Suppressor macrophage treated with lipopolysaccharide for 1 hour (primary cell): Measurements from ENCODE around the gene PRG2.
A peak's percentile ranks its signal among the peaks of the same experiment; 100 is the strongest.
"Not testable (repeated sequence)": the region's sequence is repeated elsewhere in the genome, so short reads cannot be mapped to it uniquely, and the experiment has no call there.

Experiments used
- DNase-seq, 3 donors: peaks; one replicate each; pipeline ENCODE4 v3.0.0-alpha.2; 2020 to 2022

Gene PRG2

DNA sequence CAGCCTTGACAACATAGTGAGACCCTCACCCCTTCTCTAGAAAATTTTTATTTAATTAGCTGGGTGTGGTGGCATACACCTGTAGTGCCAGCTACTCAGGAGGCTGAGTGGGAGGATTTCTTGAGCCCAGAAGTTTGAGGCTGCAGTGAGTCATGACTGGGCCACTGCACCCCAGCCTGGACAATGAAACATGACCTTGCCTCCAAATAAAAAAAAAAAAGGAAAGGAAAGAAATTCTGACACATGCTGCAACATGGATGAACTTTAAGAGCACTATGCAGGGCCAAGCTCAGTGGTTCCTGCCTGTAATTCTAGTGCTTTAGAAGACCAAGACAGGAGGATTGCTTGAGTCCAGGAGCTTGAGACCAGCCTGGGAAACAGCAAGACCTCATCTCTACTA, 27.7 kb upstream of the PRG2 start:
- peak; percentile 35 to 59 (median 54) for DNase-seq

DNA sequence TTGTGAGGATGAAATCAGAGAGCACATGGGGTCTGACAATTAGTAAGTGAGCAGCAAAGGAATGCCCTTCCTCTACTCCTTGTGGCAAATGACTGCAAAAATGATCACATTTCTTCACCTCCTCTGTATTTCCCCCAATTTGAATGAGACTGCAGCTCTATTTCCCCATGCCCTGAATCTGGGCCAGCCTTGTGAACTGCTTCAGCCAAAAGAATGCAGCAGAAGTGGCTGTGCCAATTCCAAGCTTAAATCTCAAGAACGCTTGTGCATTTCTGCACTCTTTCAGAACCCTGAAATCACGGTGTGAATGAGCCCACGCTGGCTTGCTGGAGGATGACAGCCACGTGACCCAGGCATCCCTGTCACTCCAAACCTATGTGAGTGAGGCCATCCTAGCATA, 26.6 kb upstream of the PRG2 start:
- peak; percentile 49 to 69 (median 56) for DNase-seq

DNA sequence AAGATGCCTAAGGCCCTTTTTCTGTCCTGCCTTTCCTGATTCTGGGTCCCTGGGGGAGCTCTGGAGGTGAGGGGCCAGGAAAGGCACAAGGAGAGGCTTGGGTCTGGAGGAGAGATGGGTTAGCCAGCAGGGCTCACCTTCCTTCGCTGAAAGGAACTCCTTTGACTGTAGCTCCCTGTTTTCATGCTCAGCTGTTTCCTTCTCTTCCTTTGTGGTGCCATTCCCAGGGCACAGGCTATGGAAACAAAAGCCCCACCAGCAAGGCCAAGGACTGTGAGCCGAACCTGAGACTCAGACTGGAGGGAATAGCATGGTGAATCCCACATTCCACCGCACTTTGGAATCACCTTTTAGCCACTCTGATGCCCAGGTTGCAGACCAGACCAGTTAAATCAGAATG, 26.0 kb upstream of the PRG2 start:
- DNase-seq = no peak

DNA sequence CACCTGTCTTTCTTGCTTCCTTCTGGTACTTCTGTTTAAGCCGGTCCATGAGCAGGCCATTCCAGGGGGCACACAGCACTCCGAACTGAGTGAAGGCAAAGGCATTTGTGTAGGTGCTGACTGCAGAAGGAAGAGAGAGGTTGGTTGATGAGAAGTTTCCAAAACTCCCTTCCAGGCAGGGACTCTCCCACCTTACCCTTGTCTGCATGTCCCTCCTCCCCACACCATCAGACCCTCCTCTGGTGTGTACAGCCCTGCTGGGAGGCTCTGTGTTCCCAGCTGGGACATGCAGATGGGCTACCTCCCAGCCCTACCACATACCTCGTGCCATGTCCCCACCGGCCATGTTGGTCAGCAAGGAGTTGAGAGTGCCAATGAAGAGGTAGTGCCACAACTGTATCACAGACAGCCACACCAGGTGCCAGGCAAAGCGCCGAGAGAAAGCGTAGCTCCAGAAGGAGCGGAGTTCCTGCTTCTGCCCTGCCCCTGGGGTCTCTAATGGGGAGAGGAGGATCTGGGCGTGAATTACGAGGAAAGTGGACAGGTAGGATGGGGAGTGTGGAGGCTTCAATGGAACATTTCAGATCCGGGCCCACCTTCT, 24.3 kb upstream of the PRG2 start:
- DNase-seq = no peak

DNA sequence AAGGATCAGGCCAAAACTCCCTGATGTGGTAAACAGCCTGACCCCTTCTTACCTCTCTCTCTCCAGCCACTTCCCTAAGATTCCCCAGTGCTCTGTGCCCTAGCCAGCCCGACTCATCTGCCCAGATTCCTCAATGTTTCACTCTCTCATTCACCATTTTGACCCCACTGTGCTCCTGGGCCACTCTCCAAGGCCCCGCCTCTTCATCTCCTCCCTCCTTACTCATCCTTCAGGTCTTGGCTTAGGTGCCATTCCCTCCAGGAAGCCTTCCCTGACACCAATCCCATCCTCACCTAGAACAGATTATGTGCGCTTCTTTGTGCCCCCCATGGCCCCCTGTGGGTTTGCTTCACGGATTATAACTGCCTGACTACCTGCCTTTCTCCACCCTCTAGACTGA, 23.2 kb upstream of the PRG2 start:
- no peak for DNase-seq

DNA sequence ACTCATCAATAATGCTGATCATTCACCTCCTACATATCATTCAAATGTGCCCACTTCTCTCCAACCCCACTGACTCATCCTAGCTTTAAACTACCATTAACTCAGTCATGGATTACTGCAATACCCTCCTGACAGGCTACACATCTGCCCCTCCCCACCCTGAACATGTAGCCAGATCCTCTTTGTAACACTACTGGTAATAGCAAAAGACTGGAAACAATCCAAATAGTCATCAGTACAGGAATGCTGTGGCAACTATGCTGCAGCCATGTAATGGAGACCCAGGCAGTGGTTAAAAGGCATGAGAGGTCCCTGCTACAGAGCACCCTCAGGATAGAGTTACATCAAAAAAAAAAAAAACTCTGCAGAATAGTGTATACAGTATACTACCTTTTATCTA, 19.8 kb upstream of the PRG2 start:
- DNase-seq = peak; percentile 64 to 82 (median 66)

DNA sequence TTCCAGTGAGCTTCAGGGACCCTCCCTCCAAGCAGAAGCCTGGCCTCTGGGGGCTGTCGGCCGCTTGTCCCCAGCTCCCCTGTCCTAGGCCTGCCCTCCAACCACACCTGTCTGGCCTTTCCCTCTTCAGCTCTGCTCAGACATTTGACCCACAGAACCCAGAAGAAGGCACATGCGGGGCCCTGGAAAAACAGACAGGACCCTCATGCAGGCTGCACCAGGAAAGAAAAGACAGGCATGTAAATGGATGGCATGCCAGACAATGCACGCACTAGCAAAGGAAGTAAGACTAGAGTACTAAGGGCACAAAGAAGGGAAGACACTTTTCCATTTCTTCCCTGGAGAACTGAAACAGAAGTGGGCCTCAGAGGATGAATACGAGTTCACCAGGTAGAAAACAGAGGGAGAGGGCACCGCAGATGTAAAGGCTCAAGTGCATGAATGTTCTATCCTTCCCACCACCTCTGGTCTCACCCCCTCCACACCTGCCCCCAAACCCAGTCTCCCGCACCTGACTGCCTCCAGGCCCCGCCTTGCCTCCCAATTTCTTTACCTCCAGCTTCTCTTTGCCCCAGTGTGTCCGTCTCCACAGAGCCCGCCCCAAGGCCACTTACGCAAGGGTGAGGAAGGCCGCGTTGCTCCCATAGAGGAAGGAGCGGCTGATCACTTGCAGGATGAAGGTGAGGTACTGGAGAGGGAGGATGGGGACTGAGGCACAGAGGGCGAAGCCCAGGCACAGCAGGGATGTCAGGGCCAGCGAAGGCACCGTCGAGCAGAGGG, 19.1 kb upstream of the PRG2 start:
- no peak for DNase-seq

DNA sequence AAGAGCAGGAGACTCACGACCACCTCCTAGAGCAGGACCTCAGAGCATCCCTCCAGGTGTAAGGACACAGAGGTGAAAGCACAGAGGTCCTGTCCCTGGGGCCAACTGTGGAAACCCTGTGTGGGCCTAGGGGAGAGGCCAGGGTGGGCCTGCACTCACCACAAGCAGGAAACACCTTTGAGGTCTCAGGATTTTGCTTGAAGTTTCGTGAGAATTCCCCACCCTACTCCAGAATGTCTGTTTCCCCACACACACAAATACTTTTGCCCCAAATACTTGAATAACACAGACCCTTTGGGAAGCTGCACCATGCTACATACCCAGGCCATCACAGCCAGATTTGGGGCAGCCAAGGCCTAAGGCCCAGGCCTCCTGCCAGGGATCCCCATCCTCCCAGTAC, 18.3 kb upstream of the PRG2 start:
- DNase-seq = no peak

DNA sequence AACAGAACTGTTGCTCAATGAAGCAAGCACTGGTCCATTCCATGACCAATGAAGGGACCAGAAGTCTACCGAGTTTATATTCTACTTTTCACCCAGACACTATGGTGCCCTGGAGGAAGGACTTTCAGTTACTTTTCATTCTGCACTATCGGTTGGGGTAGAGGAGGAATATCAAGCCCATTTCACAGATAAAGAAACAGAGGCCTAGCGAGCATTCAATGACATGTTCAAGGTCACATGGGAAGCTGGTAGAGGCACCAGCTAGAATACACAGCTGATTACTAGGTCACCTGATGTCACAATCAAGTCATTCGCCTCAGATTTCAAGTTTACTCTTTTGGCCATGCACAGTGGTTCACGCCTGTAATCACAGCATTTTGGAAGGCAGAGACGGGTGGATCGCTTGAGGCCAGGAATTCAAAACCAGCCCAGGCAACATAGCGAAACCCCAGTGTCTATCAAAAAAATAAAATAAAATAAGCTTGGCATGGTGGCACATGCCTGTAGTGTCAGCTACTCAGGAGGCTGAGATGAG, 17.6 kb upstream of the PRG2 start:
- no peak for DNase-seq

DNA sequence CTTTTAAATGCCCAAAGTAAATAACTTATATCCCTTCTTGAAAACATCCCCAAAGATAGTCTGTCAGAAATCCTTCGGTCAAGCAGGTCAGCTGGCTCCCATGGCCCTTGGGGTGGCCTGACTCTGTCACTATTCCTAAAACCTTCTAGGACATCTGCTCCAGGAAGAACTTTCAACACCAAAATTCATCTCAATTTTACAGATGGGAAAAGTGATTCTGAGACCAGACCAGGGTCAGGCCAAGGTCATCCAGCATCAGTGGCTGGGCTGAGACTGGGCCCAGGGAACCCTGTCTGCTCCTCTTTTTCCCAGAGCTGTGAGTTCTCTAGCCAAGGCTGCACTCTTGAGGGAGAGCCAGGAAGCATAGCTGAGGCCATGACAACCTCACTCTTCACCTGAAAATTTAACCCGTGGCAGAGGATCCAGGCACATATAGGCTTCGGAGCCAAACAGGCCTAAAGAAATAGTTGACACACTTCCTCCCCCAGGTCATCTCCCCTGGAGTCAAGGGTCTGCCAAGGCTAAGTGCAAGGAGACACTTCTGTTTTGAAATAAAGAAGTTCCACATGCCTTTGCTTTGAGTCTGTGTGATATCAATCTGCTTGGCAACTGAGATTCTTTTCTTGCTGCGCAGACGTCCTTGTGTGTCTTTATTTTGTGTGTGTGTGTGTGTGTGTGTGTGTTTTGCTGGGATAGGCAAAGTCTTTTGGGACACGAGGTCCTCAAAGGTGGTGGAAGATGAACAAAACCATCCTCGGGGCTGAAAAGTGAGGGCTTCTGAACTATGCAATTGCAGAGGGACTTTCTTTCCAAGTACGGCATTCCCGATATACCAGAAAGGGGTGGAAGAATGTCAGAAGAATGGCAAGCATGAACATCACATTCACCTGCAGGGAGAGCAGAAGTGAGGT, 16.8 kb upstream of the PRG2 start:
- DNase-seq = no peak

DNA sequence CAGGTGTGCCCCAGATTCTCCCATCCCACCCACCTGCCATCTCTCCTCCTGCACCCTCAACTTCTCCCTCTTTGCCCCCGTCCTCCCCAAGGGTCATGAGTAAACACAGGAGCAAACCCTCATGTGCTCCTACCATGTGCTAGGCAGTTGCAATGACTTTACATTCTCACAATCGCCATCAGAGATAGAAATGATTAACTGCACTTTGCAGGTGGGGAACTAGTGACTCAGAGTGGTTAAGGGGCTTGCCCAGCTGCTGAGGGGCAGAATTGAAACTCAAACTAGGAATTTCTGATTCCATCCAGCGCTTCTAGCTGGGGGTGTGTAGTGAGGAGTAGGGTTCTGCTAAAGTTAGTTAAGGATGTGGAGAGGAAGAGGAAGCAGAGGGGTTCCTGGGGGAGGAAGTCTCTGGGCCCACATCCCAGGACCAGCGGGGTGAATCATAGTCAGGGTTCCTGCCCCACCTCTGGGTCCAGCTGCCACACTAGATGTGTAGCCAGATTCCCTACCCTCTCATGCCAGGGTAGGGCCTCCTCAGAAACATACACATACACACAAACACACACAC, 16.0 kb upstream of the PRG2 start:
- DNase-seq = peak; percentile 91 to 98 (median 93)

DNA sequence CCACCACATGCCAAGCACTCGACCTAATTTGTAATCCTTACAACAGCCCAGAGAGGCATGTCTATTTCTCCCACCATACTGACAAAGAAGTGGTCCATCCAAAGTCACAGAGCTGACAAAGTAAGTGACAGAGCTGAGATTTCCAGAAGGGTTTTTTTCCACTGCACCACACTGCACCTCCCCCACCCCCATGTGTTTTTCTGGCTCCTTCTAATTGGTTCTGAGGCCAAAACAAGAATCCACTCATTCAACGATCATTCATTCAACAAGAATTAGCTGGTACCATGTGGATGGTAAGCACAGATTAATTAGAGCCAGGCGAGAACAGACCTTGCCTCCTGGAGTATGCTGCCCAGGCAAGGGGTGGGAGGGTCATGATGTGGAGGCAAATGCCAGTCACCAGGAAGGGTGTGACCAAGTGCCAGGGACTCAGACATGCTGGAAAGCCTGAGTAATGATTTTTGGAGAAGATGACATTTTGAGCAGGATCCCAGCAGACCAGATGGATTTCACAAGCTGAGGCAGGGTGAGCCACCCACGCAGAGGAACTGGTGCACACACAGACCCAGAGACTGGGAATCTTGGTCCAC, 14.9 kb upstream of the PRG2 start:
- peak; percentile 88 to 94 (median 90) for DNase-seq

DNA sequence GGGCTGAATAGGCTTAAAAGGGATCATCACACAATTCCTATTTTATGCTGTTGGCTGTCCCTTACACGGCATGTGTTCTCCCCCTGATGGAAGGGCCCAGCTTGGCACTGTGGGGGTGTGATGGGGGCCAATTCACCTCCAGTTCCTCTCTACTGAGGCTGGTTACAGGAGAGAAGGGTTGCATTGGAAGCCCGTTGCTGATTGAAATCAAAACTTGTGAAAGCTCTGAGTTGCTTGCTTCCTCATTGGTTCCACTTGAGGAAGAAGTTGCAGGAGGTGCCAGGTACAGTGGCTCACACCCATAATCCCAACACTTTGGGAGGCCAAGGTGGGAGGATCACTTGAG, 13.3 kb upstream of the PRG2 start:
- DNase-seq = no peak

DNA sequence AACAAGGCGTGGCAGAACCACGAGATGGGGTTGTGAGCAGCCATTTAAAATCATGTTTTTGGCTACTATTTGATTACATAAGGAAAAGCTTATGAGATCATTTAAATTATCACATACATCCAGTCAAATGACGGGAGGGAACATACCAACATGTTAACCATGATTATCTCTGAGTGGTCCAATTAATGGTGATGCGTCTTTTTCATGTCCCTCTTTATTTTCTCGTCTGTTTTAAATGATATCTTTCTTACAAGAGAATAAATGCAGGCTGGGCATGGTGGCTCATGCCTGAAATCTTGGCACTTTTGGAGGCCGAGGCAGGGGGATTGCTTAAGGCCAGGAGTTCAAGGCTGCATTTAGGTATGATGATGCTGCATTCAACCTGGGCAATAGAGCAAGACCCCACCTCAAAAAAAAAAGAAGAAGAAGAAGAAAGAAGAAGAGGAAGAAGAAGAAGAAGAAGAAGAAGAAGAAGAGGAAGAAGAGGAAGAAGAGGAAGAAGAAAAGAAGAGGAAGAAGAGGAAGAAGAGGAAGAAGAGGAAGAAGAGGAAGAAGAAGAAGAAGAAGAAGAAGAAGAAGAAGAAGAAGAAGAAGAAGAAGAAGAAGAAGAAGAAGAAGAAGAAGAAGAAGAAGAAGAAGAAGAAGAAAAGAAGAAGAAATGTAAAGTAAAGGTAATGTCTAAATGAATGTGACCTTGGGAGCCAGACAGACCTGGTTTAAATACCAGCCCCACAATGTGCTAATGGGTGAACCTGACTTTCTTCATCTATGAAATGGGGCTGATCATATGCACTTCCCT, 12.8 kb upstream of the PRG2 start:
- not testable (repeated sequence) for DNase-seq

DNA sequence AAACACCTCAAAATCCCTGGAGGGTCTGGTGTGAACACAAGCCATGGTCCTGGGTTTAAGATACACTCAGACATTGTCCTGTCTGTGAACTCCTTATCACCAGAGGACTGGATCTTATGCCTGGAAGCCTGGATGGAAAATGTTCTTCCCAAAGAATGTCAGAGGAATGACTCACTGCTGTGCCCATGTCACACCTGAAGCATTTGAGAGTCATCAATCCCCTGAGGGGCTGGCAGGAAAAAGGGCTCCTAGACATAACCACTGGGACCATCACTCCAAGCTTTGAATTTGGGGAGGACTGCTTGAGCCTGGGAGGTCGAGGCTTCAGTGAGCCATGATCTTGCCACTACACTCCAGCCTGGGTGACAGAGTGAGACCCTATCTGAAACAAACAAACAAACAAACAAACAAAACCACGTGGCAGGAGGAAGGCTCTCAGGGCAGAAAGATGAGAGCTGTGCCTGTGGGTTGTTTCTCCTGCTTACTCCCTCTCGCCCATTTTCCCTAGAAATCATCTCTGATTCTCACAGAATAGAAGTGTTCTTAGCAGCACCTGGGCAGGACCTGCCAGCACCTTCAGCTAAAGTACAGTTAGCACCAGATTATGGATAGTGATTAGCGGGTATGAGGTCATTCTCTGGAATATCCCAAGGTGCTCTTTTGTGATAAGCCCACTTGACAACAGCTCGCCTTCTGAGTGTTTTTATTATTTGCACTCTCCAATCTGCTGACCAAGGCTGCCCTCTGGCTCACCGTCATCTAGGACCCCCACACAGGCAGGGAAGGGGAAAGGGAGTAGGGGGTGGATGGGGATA, 11.9 kb upstream of the PRG2 start:
- DNase-seq = no peak

DNA sequence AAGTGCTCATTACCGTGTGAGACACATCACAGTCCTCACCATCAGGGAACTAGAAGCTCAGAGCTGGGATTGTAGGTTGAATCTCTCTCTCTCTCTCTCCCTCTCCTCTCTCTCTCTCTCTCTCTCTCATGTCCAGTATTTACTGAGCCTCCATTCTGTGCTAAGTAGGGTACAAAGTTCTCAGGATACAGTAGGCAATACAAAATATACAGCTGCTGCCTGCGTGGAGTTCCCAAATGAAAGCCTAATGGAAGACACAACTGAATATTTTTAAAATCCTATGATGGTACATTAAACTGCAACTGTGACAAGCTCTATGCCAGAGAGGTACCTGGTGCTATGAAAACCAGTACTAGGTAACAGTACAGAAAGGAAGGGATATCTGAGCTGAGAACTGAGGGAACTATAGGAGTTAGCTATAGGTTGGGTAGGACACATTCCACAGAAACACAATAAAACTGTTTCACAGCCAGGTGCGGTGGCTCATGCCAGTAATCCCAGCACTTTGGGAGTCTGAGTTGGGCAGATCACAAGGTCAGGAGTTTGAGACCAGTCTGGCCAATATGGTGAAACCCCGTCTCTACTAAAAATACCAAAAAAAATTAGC, 9.6 kb upstream of the PRG2 start:
- no peak for DNase-seq

DNA sequence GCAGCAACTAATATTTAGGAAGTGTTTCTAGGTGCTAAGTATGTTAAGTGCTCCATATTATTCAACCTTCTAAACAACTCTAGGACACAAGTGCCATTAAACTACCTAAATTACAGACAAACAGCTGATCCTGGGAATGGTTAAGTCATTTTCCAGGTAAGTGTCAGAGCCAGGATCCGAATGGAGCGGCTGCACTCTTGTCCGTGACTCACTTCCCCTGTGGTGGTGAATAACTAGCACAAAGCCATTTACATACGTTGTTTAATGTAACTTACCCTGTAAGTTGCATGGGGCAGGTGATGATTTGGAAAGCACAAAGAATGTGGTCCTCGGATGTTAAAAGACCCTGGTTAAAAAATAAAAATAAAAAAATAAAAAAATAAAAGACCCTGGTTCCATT, 8.8 kb upstream of the PRG2 start:
- DNase-seq = peak in 1 of 3 donors; percentile 40

DNA sequence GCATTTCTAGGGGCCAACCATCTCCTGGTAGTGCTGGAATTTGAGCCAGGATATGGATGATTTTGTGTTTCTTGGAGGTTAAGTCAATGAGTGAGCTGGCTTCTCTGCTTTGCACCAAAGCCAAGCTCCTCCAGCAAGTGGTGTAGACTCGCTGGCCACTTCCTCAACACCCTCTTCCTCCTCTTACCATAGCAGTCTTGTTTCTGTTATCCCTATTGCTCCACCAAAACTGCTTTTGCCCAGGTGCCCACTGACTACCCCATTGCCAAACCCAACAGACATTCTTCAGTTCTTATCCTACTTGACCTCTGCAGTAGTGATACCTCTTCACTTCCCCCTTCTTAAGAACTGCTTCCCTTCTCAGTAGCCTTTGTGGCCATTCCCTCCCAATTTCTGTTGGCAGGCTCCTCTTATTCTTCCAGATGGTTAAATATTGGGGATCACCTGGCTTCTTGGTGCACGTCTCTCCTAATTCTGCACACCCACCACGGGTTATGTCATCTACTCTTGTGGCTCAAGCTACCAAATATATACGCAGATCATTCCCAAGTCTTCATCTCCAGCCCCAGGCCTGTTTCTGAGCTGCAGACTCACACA, 7.0 kb upstream of the PRG2 start:
- no peak for DNase-seq

DNA sequence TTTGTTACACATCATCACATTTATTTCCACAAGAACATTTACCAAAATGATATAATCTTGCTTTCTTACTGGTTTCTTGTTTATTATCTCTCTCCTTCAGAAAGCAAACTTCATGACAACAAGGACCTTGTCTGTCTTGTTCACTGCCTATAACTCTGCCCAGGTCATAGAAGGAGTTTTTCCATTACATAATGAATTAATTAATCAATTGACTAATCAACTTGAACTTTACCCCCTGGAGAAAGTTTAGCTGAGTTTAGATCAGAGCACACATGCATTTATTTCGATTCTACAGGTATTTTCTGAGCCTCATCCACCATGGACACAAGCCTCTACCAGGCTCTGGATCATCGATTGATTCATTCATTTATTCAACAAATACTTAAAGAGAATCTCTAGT, 6.3 kb upstream of the PRG2 start:
- DNase-seq = no peak
